NCI-H345 treated with DMSO at 0.1 percent for 48 hours (cell line): ENCODE measurements around the gene CHCHD1.
"Not testable (repeated sequence)": the region's sequence is repeated elsewhere in the genome, so short reads cannot be mapped to it uniquely, and the experiment has no call there.

Experiments
- DNase-seq: peaks from one replicate; lab custom pipeline; 2025; ENCODE audit not compliant: unreplicated experiment; lab: John Stamatoyannopoulos, UW

The CHCHD1 gene

GRCh38 chr10:73790886-73791625 is 9.2 kb downstream of the CHCHD1 start:
- no peak for DNase-seq

GRCh38 chr10:73791871-73792400 is 10.1 kb downstream of the CHCHD1 start:
- no peak for DNase-seq

DNA sequence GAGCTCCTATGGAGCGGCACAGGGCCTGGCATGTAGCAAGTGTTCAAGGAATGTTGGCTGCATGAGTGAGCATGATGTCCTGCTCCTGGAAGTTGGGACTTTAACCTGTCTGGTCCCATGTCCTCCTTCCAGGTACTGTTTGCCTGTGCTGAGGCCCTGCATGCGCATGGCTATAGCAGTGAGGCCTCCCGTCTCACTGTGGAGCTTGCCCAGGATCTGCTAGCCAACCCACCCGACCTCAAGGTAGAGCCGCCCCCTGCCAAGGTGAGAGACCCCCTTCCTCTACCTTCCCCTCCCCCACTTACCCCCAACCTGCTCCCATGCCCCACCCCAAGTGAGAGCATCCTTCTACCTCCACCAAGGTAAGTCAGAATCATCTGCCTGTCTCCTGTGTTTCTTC is 11.6 kb downstream of the CHCHD1 start:
- DNase-seq: no peak

- DNase-seq: not testable (repeated sequence)
Observed at GRCh38 chr10:73795491-73795890, 13.6 kb downstream of the CHCHD1 start.

DNA sequence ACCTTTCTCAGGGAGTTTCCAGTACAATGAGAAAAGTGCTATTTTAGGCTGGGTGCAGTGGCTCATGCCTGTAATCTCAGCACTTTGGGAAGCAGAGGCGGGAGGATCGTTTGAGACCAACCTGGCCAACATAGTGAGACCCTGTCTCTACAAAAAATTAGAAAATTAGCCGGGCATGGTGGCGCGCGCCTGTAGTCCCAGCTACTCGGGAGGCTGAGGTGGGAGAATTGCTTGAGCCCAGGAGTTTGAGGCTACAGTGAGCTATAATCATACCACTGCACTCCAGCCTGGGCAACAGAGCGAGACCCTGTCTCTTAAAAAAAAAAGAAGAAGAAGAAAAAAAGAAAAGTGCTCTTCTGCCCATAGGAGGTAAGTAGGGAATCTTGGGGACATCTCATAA is 14.2 kb downstream of the CHCHD1 start:
- not testable (repeated sequence) for DNase-seq

GRCh38 chr10:73796766-73797165 is 14.9 kb downstream of the CHCHD1 start:
- no peak for DNase-seq

GRCh38 chr10:73797324-73798025 is 15.6 kb downstream of the CHCHD1 start:
- DNase-seq: no peak

DNA sequence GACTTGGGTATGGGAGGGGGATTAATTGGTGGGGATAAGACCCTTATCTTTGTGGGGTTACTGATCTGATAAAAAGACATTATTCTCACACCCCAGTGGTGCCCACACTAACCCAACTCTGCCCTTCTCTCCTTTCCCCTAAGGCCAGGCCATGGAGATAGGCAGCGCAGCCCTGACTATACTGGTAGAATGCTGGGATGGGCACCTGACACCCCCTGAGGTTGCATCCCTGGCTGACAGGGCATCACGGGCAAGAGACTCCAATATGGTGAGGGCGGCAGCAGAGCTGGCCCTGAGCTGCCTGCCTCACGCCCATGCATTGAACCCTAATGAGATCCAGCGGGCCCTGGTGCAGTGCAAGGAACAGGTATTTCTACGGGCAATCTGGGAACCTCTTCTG is 16.2 kb downstream of the CHCHD1 start:
- DNase-seq: no peak

DNA sequence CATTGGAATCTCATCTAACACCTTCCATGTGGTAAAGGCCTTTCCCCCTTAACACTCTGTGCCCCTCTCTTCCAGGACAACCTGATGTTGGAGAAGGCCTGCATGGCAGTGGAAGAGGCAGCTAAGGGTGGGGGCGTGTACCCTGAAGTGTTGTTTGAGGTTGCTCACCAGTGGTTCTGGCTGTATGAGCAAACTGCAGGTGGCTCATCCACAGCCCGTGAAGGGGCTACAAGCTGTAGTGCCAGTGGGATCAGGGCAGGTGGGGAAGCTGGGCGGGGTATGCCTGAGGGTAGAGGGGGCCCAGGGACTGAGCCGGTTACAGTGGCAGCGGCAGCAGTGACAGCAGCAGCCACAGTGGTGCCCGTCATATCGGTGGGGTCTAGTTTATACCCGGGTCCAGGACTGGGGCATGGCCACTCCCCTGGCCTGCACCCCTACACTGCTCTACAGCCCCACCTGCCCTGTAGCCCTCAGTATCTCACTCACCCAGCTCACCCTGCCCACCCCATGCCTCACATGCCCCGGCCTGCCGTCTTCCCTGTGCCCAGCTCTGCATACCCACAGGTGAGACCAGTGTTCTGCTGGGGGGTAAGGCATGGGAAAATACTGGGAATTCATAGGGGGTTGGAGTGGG is 17.2 kb downstream of the CHCHD1 start:
- DNase-seq: no peak

DNA sequence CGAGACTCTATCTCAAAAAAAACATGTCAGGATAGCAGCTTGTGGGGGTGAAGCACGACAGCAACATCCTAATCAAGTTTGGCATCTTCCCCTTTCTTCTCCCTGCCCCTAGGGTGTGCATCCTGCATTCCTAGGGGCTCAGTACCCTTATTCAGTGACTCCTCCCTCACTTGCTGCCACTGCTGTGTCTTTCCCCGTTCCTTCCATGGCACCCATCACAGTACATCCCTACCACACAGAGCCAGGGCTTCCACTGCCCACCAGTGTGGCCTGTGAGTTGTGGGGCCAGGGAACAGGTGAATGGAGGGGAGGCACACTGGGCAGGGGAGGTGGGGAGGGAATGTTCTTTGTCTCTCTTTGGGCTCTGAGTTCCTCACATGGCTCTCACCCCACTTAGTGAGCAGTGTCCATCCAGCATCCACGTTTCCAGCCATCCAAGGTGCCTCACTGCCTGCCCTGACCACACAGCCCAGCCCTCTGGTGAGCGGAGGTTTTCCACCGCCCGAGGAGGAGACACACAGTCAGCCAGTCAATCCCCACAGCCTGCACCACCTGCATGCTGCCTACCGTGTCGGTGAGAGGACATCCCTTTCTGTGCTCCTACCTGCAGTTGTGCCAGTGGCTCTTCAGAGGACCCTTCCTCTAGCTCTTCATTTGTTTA is 18.2 kb downstream of the CHCHD1 start:
- DNase-seq: no peak

- no peak for DNase-seq
Observed at GRCh38 chr10:73800560-73801252, 18.9 kb downstream of the CHCHD1 start.

- DNase-seq: no peak
Observed at GRCh38 chr10:73801253-73801590, 19.4 kb downstream of the CHCHD1 start.

- no peak for DNase-seq
Observed at GRCh38 chr10:73802276-73802991, 20.6 kb downstream of the CHCHD1 start.

DNA sequence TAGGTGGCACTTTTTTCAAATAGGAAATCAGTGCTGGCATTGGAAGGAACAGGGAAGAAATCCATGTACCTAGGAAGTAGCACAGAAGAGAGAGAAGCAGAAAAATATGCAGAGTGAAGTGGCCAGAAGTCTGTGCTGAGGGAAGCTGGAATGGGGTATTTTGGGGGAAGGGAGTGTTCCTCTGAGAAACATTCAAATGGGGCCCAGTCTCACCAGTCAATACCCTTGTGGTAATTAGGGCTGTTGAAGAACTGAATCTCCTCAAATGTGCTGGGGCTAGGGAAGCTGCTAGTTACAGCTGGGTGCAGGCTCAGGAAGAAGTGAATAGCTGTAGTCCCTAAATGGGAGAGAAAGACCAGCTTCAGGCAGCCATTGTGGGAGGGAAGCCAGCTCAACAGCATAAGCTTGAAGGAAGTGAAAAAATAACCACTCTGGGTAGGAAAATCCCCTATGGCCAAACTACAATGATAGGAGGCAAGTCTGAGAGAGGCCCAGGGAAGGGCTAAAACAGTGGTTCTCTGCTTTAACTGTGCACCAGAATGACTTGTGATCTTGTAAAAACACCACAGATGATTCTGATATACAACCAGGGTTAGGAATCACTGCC is 21.9 kb downstream of the CHCHD1 start:
- DNase-seq: no peak

- no peak for DNase-seq
Observed at GRCh38 chr10:73806176-73806950, 24.5 kb downstream of the CHCHD1 start.

DNA sequence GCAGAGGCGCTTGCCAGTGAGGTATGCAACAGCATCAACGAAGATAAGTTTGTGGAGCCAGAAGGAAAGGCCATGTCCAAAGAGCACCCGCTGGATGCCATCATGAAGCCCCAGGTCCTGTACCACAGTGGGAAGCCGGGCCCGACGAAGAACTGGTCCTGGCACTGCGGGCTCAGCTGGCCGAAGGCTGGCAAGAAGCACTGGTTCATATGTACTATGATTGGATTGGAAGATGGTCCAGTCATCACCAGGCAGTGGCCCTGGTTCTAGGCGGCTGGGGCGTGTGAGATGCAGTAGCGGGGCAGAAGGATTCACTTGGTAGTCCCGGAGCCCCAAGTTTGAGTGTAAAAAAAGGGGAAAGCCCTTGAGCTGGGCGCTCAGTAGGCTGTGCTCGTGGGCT is 25.6 kb downstream of the CHCHD1 start:
- no peak for DNase-seq

- no peak for DNase-seq
Observed at GRCh38 chr10:73808021-73808815, 26.4 kb downstream of the CHCHD1 start.

- DNase-seq: no peak
Observed at GRCh38 chr10:73809061-73809818, 27.4 kb downstream of the CHCHD1 start.
